ENCODE data around the gene ZNF281. TPM values are rescaled to one million over a fixed set of nuclear protein-coding genes. Genes with fewer than 3 reads are reported as not detected.

ZNF281 gene
- total and polyA plus RNA-seq, 2 of the 4 experiments (the other 2 are of a cell fraction): 7.0 to 37.5 TPM

- POLR2A ChIA-PET (ENCODE audit: unreplicated experiment): no interaction called here
These were observed 19.4 kb upstream of the ZNF281 start for GRCh38 chr1:200429221-200429751.

More at GRCh38 chr1:200429221-200429751, 19.4 kb upstream of the ZNF281 start:
- BruUV-seq (replicated peaks): no TSS peak
- Histone ChIP-seq H2AK5ac (ENCODE audit: low read depth, low read length) (peak overlapping the region; percentile 48; the same call in 1 of the 2 replicates), H3K4me3 (ENCODE audit: insufficient read depth, low read depth, low read length) (no peak overlapping the region), H2AK9ac (replicated peaks; ENCODE audit: low read depth, low read length, poor library complexity) (peak overlapping the region; percentile 39), H3K79me1 (ENCODE audit: low read depth in 1 of 2, low read length in 2 of 2) (no peaks in the 10 kb centered on the region), H3K9ac (ENCODE audit: low read depth, low read length) (no peak overlapping the region), H4K5ac (ENCODE audit: low read depth, low read length) (peak overlapping the region; percentile 38; the same call in 1 of the 2 replicates), H3K9me3 (ENCODE audit: control insufficient read depth, insufficient read depth, low read length) (no peaks in the 10 kb centered on the region), H3K23ac (ENCODE audit: low read depth, low read length) (no peak overlapping the region), H2BK20ac (ENCODE audit: low read depth, low read length) (peak overlapping the region; percentile 41; the same call in 1 of the 2 replicates), H3K9me1 (ENCODE audit: insufficient read depth, low read length) (peaks cover 10% of the 10 kb centered on the region), H3K27me3 (ENCODE audit: control insufficient read depth, insufficient read depth, low read length) (no peaks in the 10 kb centered on the region), H3K27ac (ENCODE audit: insufficient read depth, low read length) (peak overlapping the region; percentile 15; the same call in 1 of the 2 replicates), H3K36me3 (ENCODE audit: control insufficient read depth, insufficient read depth, low read length) (no peaks in the 10 kb centered on the region), H4K20me1 (ENCODE audit: insufficient read depth, low read length) (no peaks in the 10 kb centered on the region), H2BK120ac (ENCODE audit: low read depth, low read length) (peak overlapping the region; percentile 87), H3K14ac (replicated peaks; ENCODE audit: low read depth, low read length) (peak overlapping the region; percentile 88), H3K56ac (ENCODE audit: extremely low read depth, insufficient read depth, low read length) (no peak overlapping the region), H2BK5ac (ENCODE audit: low read depth, low read length, poor library complexity, severe bottlenecking) (peak overlapping the region; percentile 84), H3K4me1 (ENCODE audit: control insufficient read depth, insufficient read depth, low read length) (peaks cover 6% of the 10 kb centered on the region), H4K91ac (ENCODE audit: insufficient read depth, low read depth, low read length) (peak overlapping the region; percentile 47), H2AFZ (replicated peaks; ENCODE audit: low read length, poor library complexity) (no peak overlapping the region), H2BK15ac (ENCODE audit: low read depth, low read length) (no peak overlapping the region; the same call in 1 of the 3 replicates), H3K4me2 (ENCODE audit: low read depth, low read length) (no peak overlapping the region), H3K18ac (ENCODE audit: low read depth, low read length) (peak overlapping the region; percentile 56; the same call in 1 of the 2 replicates), H3K4ac (ENCODE audit: low read depth, low read length) (peak overlapping the region; percentile 84), H4K8ac (ENCODE audit: low read depth in 2 of 2, low read length in 2 of 2) (peak overlapping the region in 1 of 2 experiments; percentile 36; a peak in 1 of 4 replicates)
- dilution Hi-C loops (cut with HindIII; ENCODE audit: low sequenced_read_pairs, unreplicated experiment): no loop called here
- CTCF ChIA-PET: no interaction called here
- ATAC-seq (ENCODE audit: low read depth) (peak; percentile 80), DNase-seq (peak; percentile 62)
- intact Hi-C loops (cut with micrococcal nuclease): no loop called here
- WGBS, 2 experiments (ENCODE audit: extremely low coverage in 2 of 2, insufficient read length in 1 of 2): no CpG with 5 or more reads among the region's 2 CpGs
- TF ChIP-seq NFE2L2 (IDR thresholded peaks at IDR 0.05; ENCODE audit: low read depth, low read length) (peak; percentile 61; the same call in 1 of the 2 replicates), USF2 (IDR thresholded peaks at IDR 0.05; ENCODE audit: low read depth, low read length) (no peak), CHD1 (IDR thresholded peaks at IDR 0.05; ENCODE audit: low read depth, low read length) (no peak)
- in situ Hi-C loops (cut with MboI; ENCODE audit: low sequenced_read_pairs): no loop called here
